Measurements from ENCODE around the gene UGGT2. TPM values are rescaled to one million over a fixed set of nuclear protein-coding genes. Genes with fewer than 3 reads are reported as not detected.

UGGT2 gene
- total and polyA plus RNA-seq, 8 donors = 24.1 to 50.0 (median 43.3) TPM

DNA sequence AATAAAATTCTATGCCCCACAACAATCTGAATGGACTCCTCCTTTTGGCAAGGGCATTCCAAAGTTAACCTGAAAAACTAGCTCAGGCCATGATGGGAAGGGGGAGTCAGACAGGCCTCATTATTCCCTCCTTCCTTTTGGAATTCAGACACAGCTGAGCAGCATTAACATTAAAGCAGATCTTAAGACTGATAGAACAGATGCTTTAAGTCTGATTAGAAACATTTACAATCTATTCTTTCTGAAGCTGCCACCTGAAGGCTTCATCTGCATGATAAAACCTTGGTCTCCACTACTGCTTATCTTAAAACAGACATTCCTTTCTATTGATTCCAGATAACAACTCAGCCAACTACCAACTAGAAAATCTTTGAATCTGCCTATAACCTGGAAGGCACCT lies 98.9 kb downstream of the UGGT2 start:
- no peak for ATAC-seq
- H3K27ac ChIP-seq = no peak overlapping the region
- TF ChIP-seq, protein P1, sequence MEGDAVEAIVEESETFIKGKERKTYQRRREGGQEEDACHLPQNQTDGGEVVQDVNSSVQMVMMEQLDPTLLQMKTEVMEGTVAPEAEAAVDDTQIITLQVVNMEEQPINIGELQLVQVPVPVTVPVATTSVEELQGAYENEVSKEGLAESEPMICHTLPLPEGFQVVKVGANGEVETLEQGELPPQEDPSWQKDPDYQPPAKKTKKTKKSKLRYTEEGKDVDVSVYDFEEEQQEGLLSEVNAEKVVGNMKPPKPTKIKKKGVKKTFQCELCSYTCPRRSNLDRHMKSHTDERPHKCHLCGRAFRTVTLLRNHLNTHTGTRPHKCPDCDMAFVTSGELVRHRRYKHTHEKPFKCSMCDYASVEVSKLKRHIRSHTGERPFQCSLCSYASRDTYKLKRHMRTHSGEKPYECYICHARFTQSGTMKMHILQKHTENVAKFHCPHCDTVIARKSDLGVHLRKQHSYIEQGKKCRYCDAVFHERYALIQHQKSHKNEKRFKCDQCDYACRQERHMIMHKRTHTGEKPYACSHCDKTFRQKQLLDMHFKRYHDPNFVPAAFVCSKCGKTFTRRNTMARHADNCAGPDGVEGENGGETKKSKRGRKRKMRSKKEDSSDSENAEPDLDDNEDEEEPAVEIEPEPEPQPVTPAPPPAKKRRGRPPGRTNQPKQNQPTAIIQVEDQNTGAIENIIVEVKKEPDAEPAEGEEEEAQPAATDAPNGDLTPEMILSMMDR (IDR thresholded peaks at IDR 0.05) = no peak
- no peak for DNase-seq
- no peaks in the 10 kb centered on the region for H3K4me1 ChIP-seq
- intact Hi-C loops (cut with DNase I) = no loop called here
- peaks cover 0 to 1% of the 10 kb centered on the region in 2 donors for H3K36me3 ChIP-seq
- no peaks in the 10 kb centered on the region for H3K27me3 ChIP-seq
- H3K9me3 ChIP-seq = peaks cover 0 to under 1% of the 10 kb centered on the region in 2 donors
- H3K4me3 ChIP-seq = no peak overlapping the region

DNA sequence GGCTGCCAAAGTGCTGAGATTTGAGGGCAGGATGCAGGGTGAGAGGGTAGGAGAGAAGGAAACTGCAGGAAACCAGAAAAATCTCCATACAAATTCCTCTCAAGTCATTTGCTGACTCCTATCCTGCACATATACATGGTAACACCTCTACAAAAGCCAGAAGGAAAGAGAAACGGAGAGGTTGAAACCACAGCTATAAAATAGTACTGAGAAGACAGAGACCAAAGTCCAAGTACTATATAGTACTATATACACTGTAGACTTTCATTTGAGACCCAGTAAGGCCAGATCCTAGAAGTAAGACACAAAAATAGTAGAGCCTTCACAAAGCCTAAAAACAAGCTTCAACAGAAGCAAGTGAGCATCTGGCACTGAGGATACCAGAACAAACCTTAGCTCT lies 103.1 kb downstream of the UGGT2 start:
- TF ChIP-seq, protein P1 (IDR thresholded peaks at IDR 0.05) = no peak
- no peak overlapping the region for H3K27ac ChIP-seq
- no peaks in the 10 kb centered on the region for H3K27me3 ChIP-seq
- ATAC-seq = no peak
- no peak for DNase-seq
- H3K4me3 ChIP-seq = no peak overlapping the region
- H3K4me1 ChIP-seq = no peaks in the 10 kb centered on the region
- peaks cover 0 to 6% of the 10 kb centered on the region in 2 donors for H3K36me3 ChIP-seq
- intact Hi-C loops (cut with DNase I) = no loop called here
- H3K9me3 ChIP-seq = no peaks in the 10 kb centered on the region

DNA sequence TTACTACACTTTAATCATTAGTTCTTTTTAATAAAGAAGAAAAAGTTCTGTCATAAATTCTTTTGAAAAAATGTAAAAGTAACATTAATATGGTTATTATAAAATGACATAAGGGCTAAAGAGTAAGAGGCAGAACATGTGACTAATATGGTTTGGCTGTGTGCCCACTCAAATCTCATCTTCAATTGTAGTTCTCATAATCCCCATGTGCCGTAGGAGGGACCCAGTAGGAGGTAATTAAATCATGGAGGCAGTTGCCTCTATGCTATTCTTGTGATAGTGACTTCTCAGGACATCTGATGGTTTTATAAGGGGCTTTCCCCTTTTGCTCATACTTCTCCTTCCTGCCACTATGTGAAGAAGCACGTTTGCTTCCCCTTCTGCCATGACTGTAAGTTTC lies 104.5 kb downstream of the UGGT2 start:
- Histone ChIP-seq H3K9me3 (no peaks in the 10 kb centered on the region), H3K27ac (no peak overlapping the region), H3K27me3 (no peaks in the 10 kb centered on the region), H3K4me1 (no peaks in the 10 kb centered on the region), H3K4me3 (no peak overlapping the region), H3K36me3 (peaks cover 0 to 6% of the 10 kb centered on the region in 2 donors)
- intact Hi-C loops (cut with DNase I) = no loop called here
- TF ChIP-seq, protein P1 (IDR thresholded peaks at IDR 0.05) = no peak
- DNase-seq = no peak
- ATAC-seq = no peak

DNA sequence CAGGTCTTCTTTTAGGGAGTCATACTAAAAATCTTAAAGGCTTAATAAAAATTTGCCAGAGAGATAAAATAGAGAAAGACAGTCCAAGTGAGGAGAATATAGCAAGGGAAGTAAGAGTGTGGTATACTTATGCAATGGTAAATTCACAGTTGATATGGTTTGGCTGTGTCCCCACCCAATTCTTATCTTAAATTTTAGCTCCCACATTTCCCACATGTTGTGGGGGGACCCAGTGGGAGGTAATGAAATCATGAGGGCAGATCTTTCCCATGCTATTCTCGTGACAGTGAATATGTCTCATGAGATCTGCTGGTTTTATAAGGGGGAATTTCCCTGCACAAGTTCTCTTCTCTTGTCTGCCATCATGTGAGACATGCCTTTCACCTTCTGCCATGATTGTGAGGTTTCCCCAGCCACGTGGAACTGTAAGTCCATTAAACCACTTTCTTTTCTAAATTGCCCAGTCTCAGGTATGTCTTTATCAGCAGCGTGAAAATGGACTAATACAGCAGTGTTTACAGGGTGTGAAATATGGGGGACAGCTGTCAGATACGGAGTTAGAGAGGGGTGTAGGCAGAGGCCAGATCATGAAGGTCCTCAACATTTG lies 115.4 kb downstream of the UGGT2 start:
- intact Hi-C loops (cut with DNase I) = no loop called here
- Histone ChIP-seq H3K9me3 (peaks cover 0 to 11% of the 10 kb centered on the region in 2 donors), H3K27ac (no peak overlapping the region), H3K36me3 (peaks cover 0 to 54% of the 10 kb centered on the region in 2 donors), H3K4me1 (no peaks in the 10 kb centered on the region), H3K27me3 (no peaks in the 10 kb centered on the region), H3K4me3 (no peak overlapping the region)
- ATAC-seq (no peak), DNase-seq (no peak)
- TF ChIP-seq, protein P1 (IDR thresholded peaks at IDR 0.05) = no peak

DNA sequence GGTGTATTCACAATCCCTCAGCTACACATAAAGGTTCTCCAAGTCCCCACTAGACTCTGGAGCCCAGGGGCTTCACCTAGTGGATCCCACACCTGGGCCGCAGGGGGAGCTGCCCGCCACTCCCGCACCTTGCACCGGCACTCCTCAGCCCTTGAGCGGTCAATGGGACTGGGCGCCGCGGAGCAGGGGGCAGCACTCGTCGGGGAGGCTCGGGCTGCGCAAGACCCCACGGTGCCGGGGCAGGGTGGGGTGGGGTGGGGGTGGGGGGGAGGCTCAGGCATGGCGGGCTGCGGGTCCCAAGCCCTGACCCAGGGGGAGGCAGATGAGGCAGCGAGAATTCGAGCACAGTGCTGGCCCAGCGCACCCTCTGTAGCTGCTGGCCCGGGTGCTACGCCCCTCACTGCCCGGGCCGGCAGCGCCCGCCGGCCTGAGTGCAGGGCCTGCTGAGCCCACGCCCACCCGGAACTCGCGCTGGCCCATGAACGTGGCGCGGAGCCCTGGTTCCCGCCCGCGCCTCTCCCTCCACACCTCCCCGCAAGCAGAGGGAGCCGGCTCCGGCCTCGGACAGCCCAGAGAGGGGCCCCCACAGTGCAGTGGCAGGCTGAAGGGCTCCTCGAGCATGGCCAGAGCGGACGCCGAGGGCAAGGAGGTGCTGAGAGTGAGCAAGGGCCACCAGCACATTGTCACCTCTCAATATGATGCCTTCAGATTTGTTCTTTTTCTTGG lies 121.7 kb downstream of the UGGT2 start:
- Histone ChIP-seq H3K9me3 (peaks cover 0 to 41% of the 10 kb centered on the region in 2 donors), H3K4me3 (no peak overlapping the region), H3K27me3 (no peaks in the 10 kb centered on the region), H3K4me1 (no peaks in the 10 kb centered on the region), H3K36me3 (peaks cover 0 to 42% of the 10 kb centered on the region in 2 donors), H3K27ac (no peak overlapping the region)
- ATAC-seq = no peak
- peak in 1 of 4 donors; percentile 61 for DNase-seq
- intact Hi-C loops (cut with DNase I) = no loop called here
- TF ChIP-seq, protein P1 (IDR thresholded peaks at IDR 0.05) = no peak
